ENCODE data around the gene PDZD2.

DNA sequence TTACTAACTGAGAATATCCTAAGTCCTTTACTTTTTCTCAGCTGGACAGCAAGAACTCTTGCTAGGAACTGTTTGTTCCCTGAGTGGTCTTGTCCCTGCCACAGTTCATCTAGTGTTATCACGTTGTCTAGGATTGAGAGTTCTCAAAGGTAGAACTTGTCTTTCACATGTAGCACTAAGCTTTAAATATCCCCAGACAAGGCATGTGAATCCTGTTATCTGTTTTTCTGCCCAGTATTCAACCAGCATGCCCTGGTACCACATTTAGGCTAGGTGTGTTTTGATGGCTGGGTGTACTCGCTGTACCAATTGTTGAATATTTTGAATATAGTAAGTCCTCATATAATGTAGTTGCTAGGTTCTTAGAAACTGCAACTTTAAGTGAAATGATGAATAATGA is 27.9 kb upstream of the PDZD2 start:
- TF ChIP-seq POLR2A (IDR thresholded peaks at IDR 0.05; ENCODE audit: borderline replicate concordance, extremely low read depth, insufficient read depth, insufficient read length) (no peak), SP1 (IDR thresholded peaks at IDR 0.05; ENCODE audit: low read depth) (no peak), EGR1 (IDR thresholded peaks at IDR 0.05; ENCODE audit: low read depth) (no peak), RAD21 (IDR thresholded peaks at IDR 0.05; ENCODE audit: low read depth) (no peak), EZH2 (IDR thresholded peaks at IDR 0.05) (no peak), POLR2AphosphoS5 (IDR thresholded peaks at IDR 0.05; ENCODE audit: low read depth, low read length) (no peak), TCF7L2 (IDR thresholded peaks at IDR 0.05; ENCODE audit: borderline replicate concordance, extremely low read depth, insufficient read depth, insufficient read length) (no peak), ZNF274 (IDR thresholded peaks at IDR 0.05; ENCODE audit: low read depth, low read length) (no peak), SIN3A (IDR thresholded peaks at IDR 0.05; ENCODE audit: low read depth) (no peak), EZH2phosphoT487 (IDR thresholded peaks at IDR 0.05; ENCODE audit: borderline replicate concordance) (no peak), ZFX (IDR thresholded peaks at IDR 0.05) (no peak)
- TF ChIP-seq, protein P1, sequence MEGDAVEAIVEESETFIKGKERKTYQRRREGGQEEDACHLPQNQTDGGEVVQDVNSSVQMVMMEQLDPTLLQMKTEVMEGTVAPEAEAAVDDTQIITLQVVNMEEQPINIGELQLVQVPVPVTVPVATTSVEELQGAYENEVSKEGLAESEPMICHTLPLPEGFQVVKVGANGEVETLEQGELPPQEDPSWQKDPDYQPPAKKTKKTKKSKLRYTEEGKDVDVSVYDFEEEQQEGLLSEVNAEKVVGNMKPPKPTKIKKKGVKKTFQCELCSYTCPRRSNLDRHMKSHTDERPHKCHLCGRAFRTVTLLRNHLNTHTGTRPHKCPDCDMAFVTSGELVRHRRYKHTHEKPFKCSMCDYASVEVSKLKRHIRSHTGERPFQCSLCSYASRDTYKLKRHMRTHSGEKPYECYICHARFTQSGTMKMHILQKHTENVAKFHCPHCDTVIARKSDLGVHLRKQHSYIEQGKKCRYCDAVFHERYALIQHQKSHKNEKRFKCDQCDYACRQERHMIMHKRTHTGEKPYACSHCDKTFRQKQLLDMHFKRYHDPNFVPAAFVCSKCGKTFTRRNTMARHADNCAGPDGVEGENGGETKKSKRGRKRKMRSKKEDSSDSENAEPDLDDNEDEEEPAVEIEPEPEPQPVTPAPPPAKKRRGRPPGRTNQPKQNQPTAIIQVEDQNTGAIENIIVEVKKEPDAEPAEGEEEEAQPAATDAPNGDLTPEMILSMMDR (IDR thresholded peaks at IDR 0.05 in 2 of 3, conservative IDR thresholded peaks at IDR 0.05 in 1 of 3; ENCODE audit: borderline replicate concordance in 1 of 3, insufficient read depth in 1 of 3, low read depth in 2 of 3, low read length in 2 of 3) = no peak
- TF ChIP-seq, protein P2, sequence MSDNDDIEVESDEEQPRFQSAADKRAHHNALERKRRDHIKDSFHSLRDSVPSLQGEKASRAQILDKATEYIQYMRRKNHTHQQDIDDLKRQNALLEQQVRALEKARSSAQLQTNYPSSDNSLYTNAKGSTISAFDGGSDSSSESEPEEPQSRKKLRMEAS (IDR thresholded peaks at IDR 0.05) = no peak
